ENCODE results near the gene PANX3.

DNA sequence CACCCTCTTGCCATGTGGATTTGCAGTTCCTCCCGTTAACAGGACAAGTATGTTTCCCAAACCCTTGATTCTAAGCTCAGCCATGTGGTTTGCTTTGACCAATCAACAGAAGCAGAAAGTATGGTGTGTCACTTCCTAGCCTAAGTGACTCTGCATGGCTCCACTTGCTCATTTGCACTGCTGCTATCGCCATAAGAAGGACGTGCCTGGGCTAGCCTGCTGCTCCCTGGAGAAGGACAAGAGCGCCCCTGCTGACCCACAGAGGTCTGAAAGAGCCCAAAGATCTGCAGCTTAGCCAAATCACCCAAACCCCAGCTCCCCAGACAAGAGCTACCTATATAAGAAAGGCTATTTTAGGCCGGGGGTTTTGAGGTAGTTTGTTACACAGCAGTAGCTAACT, 29.4 kb downstream of the PANX3 start:
- no peak for TF ChIP-seq POLR2A (IDR thresholded peaks at IDR 0.05; ENCODE audit: low read depth, low read length)
- TF ChIP-seq POLR2AphosphoS5 (IDR thresholded peaks at IDR 0.05; ENCODE audit: low read depth, low read length), result no peak
